GM21528 (cell line): ENCODE measurements around the gene SBK2.

Source experiments
- ATAC-seq: cut with Tn5 transposase; IDR thresholded peaks from one replicate; pipeline ENCODE4 v1.9.1; 2021; ENCODE audit warnings: mild to moderate bottlenecking, moderate library complexity; ENCODE audit not compliant: unreplicated experiment, low FRiP score

Gene SBK2

GRCh38 chr19:55559684-55560083, 22.8 kb upstream of the SBK2 start:
- no peak for ATAC-seq

DNA sequence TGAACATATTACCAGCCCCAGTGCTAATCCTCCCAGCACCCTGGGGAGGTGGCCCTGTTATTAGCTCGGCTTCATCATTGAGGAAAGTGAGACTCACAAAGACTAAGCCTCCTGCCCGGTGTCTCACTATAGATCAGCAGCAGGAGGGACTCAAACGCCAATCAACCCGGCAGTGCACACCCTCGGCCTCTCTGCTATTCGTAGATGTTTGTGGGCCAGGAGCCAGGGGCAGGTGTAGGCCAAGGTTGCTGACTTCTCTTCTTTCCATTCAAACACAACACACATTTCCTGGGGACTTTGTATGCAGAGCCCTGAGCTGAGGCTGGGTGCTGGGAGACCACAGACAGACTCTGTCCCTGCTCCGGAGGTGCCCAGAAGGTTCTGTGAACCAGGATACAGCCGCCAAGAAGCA, 17.8 kb upstream of the SBK2 start:
- ATAC-seq = no peak

- ATAC-seq = no peak
These were observed 17.4 kb upstream of the SBK2 start for GRCh38 chr19:55554302-55554701.

GRCh38 chr19:55553217-55554182, 16.6 kb upstream of the SBK2 start:
- ATAC-seq = no peak

- no peak for ATAC-seq
These were observed 15.7 kb upstream of the SBK2 start for GRCh38 chr19:55552620-55553019.

- ATAC-seq = no peak
These were observed 15.3 kb upstream of the SBK2 start for GRCh38 chr19:55552206-55552605.

DNA sequence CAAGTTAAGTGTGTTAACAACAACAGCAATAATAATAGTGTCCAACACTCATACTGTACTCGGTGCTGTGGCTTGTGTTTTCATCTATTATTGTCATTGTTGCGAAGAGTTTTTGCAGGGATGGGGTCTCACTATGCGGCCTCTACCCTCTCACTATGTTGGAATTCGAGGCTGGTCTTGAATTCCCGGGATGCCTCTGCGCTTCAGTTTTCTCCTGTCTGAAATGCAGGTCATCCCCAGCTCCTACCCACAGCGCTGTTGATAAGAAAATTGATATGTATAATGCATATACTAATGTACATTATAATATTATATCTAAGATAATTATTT, 13.4 kb upstream of the SBK2 start:
- no peak for ATAC-seq

GRCh38 chr19:55549500-55550320, 12.8 kb upstream of the SBK2 start:
- no peak for ATAC-seq

GRCh38 chr19:55546822-55547614, 10.1 kb upstream of the SBK2 start:
- no peak for ATAC-seq

DNA sequence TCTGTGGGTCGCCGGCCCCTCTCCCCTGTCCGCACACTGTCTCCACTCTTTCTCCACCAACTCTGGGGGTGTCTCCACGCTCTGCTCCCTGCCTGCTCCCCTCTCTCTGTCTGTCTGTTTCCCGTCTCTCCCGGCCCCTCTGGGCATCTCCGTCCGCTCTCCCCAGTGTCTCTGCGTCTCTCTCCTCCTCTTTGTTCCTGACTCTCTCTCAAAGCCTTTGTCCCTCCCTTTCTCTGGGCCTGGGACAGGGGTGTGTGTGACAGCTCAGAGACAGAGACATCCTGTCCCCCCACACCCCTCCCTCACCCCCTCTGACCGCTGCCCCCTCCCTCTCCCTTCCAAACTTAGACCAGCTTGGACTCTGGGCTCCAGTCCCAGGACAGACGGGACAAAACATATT, 9.1 kb upstream of the SBK2 start:
- ATAC-seq = no peak

DNA sequence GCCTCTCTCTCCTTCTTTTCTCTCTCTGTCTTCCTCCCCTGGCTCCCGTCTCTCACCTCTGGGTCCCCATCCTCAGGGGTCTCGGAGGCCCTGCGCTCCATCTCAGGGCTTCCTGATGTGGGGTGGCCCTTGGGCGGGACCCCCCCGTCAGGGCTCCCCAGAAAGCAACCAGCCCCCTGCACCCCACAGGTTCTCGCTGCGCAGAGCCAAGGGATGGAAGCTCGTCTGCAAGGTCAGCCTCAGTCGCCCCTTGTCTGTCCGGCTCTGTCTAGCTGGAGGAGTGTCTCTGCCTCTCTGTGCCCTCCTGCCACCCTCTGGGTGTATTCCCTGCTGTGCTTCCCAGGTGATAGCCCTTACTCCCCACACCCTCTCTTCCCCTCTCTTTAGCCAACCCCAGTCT, 8.5 kb upstream of the SBK2 start, which contains the start of gene SBK3:
SBK3 (minus strand) TSS at position 101 of the 400 bp plus-strand sequence; CDS start at position 101, 0 bp downstream.
- no peak for ATAC-seq

GRCh38 chr19:55544776-55545439, 8.0 kb upstream of the SBK2 start:
- ATAC-seq = no peak

DNA sequence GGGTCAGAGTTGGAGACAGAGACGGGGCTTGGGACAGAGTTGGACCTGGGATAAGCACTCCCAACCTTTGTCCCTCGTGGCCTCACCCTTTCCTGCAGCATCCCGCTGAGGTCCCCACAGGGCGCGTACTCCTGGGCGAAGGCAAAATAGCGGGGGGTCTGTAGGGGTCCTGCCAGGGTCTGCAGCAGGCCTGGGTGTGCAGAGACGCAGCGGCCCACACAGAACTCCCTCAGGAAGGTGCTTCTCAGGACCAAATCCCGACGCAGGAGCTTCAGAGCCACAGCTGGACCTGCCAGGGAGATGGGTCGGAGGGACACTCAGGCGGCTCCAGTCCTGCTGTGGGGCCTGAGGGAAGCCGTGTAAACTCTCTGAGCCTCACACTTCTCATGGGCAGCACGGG, 7.1 kb upstream of the SBK2 start:
- ATAC-seq = no peak

DNA sequence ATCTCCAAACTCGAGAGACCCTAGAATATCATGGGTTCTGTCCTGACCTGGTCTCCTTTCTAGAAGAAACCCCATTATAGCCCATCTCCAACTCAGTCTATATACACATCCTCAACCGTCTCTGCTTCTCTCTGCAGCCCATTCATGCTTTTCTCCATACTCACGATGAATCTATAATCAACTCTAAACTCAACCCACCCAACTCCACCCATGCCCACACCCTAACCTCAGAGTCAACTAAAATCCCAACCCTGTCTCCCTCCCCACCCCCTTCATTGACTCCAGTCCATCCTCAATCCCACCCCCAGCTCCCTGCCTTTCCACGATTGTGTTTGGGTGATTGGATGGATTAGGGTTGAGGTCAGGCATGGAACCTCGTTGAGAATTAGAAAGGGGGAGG, 6.6 kb upstream of the SBK2 start:
- no peak for ATAC-seq

DNA sequence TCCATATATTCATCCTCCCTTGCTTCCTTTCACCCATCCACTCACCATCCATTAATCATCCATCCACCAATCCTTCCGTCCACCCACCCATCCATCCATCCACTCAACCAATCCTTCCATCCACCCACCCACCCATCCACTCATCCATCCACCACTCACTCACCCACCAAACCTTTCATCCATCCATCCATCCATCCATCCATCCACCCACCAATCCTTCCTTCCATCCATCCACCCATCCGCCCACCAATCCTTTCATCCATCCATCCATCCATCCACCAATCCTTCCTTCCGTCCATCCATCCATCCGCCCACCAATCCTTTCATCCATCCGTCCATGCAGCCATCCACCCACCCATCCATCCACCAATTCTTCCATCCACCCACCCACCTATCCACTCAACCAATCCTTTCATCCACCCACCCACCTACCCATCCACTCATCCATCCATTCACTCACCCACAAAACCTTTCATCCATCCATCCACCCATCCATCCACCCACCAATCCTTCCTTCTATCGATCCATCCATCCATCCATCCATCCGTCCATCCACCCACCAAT, 5.4 kb upstream of the SBK2 start:
- ATAC-seq = no peak

DNA sequence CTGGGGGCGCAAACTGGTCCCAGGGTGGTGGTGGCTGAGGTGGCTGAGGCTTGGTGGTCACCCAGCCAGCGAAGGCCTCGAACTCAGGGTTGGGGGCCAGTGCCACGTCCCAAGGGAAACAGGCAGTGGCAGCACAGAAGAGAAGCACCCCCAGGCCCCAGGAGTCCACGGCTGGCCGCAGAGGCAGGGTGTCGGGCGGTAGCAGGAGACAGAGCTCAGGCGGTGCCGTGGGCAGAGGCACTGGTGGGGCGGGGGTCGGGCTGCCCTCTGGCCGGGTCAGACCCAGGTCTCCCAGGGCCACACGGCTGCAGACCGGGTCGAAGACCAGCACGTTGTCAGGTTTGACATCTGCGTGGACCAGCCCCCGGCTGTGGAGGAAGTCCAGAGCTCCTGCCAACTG, 4.2 kb upstream of the SBK2 start:
- no peak for ATAC-seq

DNA sequence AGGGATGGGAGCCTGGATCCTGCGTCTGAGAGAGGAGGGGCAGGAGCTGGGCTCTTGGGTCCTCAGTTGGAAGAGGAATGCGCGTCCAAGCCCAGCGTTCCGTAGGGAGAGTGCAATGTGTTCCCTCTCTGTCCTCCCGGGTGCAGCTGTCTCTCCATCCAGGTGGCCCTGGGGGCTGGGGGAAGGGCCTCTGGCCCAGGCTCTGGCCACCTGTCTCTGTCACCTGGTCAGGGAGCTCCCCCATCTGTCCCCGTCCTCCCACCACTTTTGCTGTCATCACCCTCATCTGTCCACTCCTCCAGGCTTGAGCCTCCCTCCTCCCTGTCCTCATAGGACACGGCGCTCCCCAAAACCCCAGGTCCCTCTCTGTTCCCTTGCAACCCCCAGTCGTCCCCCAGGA, 3.7 kb upstream of the SBK2 start:
- no peak for ATAC-seq

GRCh38 chr19:55539090-55539984, 2.4 kb upstream of the SBK2 start:
- no peak for ATAC-seq

DNA sequence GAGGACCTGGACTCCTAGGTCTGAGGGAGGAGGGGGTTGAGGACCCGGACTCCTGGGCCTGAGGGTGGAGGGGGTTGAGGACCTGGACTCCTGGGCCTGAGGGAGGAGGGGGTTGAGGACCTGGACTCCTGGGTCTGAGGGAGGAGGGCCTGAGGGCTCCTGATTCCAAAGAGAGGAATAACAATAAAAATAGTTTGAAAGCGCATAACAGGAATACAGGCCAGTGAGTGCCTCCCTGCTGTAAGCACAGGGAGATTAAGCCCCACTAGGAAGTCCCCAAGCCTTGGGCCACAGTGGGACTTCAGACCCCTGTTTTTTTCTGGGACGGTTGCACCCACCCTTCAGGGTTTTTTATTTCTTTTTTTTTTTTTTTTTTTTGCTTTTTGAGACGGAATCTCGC, 1.2 kb upstream of the SBK2 start:
- ATAC-seq = no peak
